A549 (cell line): Measurements from ENCODE around the gene PPFIA2. TPM values are rescaled to one million over a fixed set of nuclear protein-coding genes. Genes with fewer than 3 reads are reported as not detected.
A peak's percentile ranks its signal among the peaks of the same experiment; 100 is the strongest.

Experiments used
- ATAC-seq, 2 experiments: fragments of 200-7000 bp in 1 of 2; fragments of >200 bp in 1 of 2; cut with Nextera tagmentation in 1 of 2; cut with Tn5 transposase in 1 of 2; 3 replicates each; pipeline versions ENCODE4 v1.8.0 to v1.9.1; 2018 to 2020; ENCODE audit warnings: mild to moderate bottlenecking in 1 of 2, moderate library complexity in 1 of 2
- CTCF ChIA-PET: fragments of 300-600 bp; sonication (Branson Sonifier 250); formaldehyde crosslinking; extraction: SDS; loops from one replicate; lab custom pipeline; 2021; ENCODE audit warnings: antibody characterized with exemption, inconsistent platforms; lab: Yijun Ruan, JAX
- POLR2A ChIA-PET: fragments of 350-600 bp; formaldehyde crosslinking; extraction: SDS; loops from one replicate; lab custom pipeline; 2021; ENCODE audit warnings: antibody characterized with exemption, inconsistent platforms; lab: Yijun Ruan, JAX
- DNase-seq, 2 experiments: peaks; one replicate each; pipeline versions ENCODE4 v3.0.0 to v3.0.0-alpha.2; 2011 to 2016; ENCODE audit warnings: low read depth in 1 of 2, low spot score in 1 of 2
- FAIRE-seq: peaks from 2 replicates; lab custom pipeline; 2011; peaks lifted over from hg19 to GRCh38; lab: Jason Lieb, UNC
- H3K27ac ChIP-seq, 2 experiments: fragments of >200 bp; sonication (Bioruptor Twin); formaldehyde crosslinking; 3 replicates each; pipeline ENCODE4 v1.5.1; 2016 to 2017
- H3K4me1 ChIP-seq: fragments of >200 bp; sonication (Bioruptor Twin); formaldehyde crosslinking; 3 replicates; pipeline ENCODE4 v1.6.1; 2016
- H3K4me2 ChIP-seq: fragments of >200 bp; sonication (Bioruptor Twin); formaldehyde crosslinking; 3 replicates; pipeline ENCODE4 v1.6.1; 2016
- H3K4me3 ChIP-seq: fragments of >200 bp; sonication (Bioruptor Twin); formaldehyde crosslinking; 3 replicates; pipeline ENCODE4 v1.5.1; 2016
- H3K9me3 ChIP-seq: fragments of >200 bp; sonication (Bioruptor Twin); formaldehyde crosslinking; 3 replicates; pipeline ENCODE4 v1.6.1; 2016
- BCL3 ChIP-seq: fragments of >200 bp; sonication (Bioruptor Twin); formaldehyde crosslinking; IDR thresholded peaks from 3 replicates; pipeline ENCODE4 v1.6.1; 2016
- CBX8 ChIP-seq: fragments of 200-600 bp; sonication (generic); IDR thresholded peaks from 2 replicates; pipeline ENCODE4 v1.6.1; 2016
- CEBPB ChIP-seq, 2 experiments: fragments of >200 bp in 1 of 2; sonication (Bioruptor Twin) in 1 of 2; formaldehyde crosslinking in 1 of 2; IDR thresholded peaks; 2 replicates each; pipeline ENCODE4 v1.6.1; 2012 to 2016
- E2F6 ChIP-seq: IDR thresholded peaks from 2 replicates; pipeline ENCODE4 v1.6.1; 2012; ENCODE audit warnings: low read depth, borderline replicate concordance
- EHMT2 ChIP-seq: fragments of 200-600 bp; sonication (generic); IDR thresholded peaks from 2 replicates; pipeline ENCODE4 v1.6.1; 2016; ENCODE audit warnings: antibody characterized with exemption, low read depth, mild to moderate bottlenecking, moderate library complexity
- FOSB ChIP-seq: fragments of 250-450 bp; sonication (Bioruptor Pico); IDR thresholded peaks from 2 replicates; pipeline ENCODE4 v1.5.0; 2020; ENCODE audit warnings: mild to moderate bottlenecking, moderate library complexity
- HMGXB4 ChIP-seq: fragments of 250-450 bp; sonication (Bioruptor Pico); IDR thresholded peaks from 2 replicates; pipeline ENCODE4 v1.5.0; 2021; ENCODE audit warnings: mild to moderate bottlenecking, moderate library complexity, borderline replicate concordance
- MAFK ChIP-seq: fragments of 450-650 bp; IDR thresholded peaks from 2 replicates; pipeline ENCODE4 v1.6.1; 2014; ENCODE audit not compliant: partially characterized antibody
- NR3C1 ChIP-seq: fragments of >200 bp; sonication (Bioruptor Twin); formaldehyde crosslinking; IDR thresholded peaks from 3 replicates; pipeline ENCODE4 v1.6.1; 2017
- PBX3 ChIP-seq: IDR thresholded peaks from 2 replicates; pipeline ENCODE4 v1.6.1; 2012
- RAD21 ChIP-seq, 2 experiments: fragments of >200 bp in 1 of 2; sonication (Bioruptor Twin) in 1 of 2; formaldehyde crosslinking in 1 of 2; IDR thresholded peaks in 1 of 2; conservative IDR thresholded peaks in 1 of 2; 2 replicates in 1 of 2; 3 replicates in 1 of 2; pipeline ENCODE4 v1.6.1; 2012 to 2018; ENCODE audit warnings: inconsistent platforms in 1 of 2
- RARB ChIP-seq: fragments of 250-450 bp; sonication (Bioruptor Pico); IDR thresholded peaks from 2 replicates; pipeline ENCODE4 v1.8.0; 2021; ENCODE audit warnings: mild to moderate bottlenecking, moderate library complexity
- RCOR1 ChIP-seq: fragments of 150-350 bp; IDR thresholded peaks from 2 replicates; pipeline ENCODE4 v1.6.1; 2014; ENCODE audit warnings: antibody characterized with exemption, low read length, low read depth
- RFX5 ChIP-seq: fragments of 450-650 bp; IDR thresholded peaks from 2 replicates; pipeline ENCODE4 v1.7.1; 2014; ENCODE audit warnings: antibody characterized with exemption, mild to moderate bottlenecking, moderate library complexity
- SREBF2 ChIP-seq: fragments of 450-650 bp; IDR thresholded peaks from 2 replicates; pipeline ENCODE4 v1.6.1; 2014; ENCODE audit warnings: mild to moderate bottlenecking, moderate library complexity
- ZNF302 ChIP-seq: fragments of 250-450 bp; sonication (Bioruptor Pico); IDR thresholded peaks from 2 replicates; pipeline ENCODE4 v1.9.0; 2021; ENCODE audit warnings: inconsistent platforms, mild to moderate bottlenecking, moderate library complexity
- WGBS: methylation state at CpG from one replicate; pipeline ENCODE4 v1.1.6; 2017; ENCODE audit errors: missing lambda C conversion rate; 5-methylcytosine and 5-hydroxymethylcytosine counted together
- polyA minus RNA-seq: library from RNA; depleted of rRNA, polyadenylated mRNA; stranded (reverse); fragments of >200 nt; gene quantifications from 2 replicates; pipeline ENCODE4 v1.2.3, GENCODE V29; 2011; rRNA and poly(A)+ RNA removed
- polyA plus RNA-seq, 4 experiments: library from polyadenylated mRNA; depleted of rRNA in 3 of 4; stranded (reverse); fragments of >200 nt; fragmentation: RNase III in 1 of 4; extraction: RNeasy Plus Mini Kit Qiagen cat#74134 plus additional on column Dnase treatment in 1 of 4; gene quantifications; 2 replicates in 3 of 4; 3 replicates in 1 of 4; pipeline ENCODE4 v1.2.3, GENCODE V29; 2011 to 2017
- TF ChIP-seq, protein P1 (sequence below): fragments of >200 bp; sonication (Bioruptor Twin); formaldehyde crosslinking; IDR thresholded peaks from 2 replicates; pipeline ENCODE4 v1.6.1; 2016
- TF ChIP-seq, protein P2 (sequence below): IDR thresholded peaks from 2 replicates; pipeline ENCODE4 v1.6.1; 2012

Gene PPFIA2
- polyA plus RNA-seq (2011; rRNA removed) (not detected in 2 replicates), polyA plus RNA-seq (2017; fragmentation: RNase III; extraction: RNeasy Plus Mini Kit Qiagen cat#74134 plus additional on column Dnase treatment) (not detected in 3 replicates), polyA minus RNA-seq (not detected in 2 replicates)
- polyA plus RNA-seq (2012; cell fraction: cytosol; rRNA removed), result not detected in 2 replicates
- polyA plus RNA-seq (2012; cell fraction: nucleus; rRNA removed), result not detected in 2 replicates

DNA sequence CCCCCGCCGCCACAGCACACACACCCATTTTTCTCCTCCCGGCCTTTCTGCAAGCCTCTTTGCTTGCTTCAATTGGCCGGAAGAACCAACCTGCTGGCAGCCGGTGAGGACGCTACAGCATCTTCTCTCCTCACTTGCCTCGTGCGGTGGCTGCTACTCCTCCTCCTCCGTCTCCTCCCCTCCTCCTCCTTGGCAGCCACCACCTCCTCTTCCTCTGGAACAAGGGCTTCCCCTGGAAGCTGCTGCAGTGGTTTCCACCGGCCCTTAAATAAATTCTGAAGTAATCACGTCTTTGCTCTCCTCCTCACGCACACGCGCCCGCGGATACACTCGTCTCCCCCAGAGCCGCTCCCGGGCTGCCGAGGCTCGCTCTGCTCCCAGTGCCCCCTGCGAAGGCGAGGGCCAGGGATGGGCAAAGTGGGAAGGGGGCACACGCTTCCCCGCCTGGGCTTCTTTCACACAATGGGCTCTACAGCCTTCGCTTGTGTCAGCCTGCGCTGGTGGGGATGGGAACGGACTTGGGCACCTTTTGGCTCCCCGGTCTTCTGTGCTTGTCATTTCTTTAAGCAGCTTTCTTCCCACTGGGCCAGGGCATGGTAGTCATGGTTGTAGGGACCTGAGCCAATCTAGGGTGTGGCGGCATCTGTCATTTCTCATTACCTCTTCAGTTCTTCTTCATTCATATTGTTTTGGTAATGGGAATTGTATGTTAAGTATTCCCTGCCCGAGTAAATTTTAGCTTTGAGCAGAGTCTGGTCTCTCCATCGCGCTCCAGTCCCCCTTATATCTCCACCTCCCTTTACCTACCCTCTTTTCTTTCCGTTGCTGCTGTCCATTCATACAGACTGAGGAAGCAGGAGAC is at the start of gene PPFIA2:
Gene PPFIA2, minus strand, starts transcription at position 161 of the 862 bp plus-strand sequence.
- DNase-seq, result peak in 1 of 2 experiments; percentile 6
- peak; percentile 62 to 81 for ATAC-seq
- peak within 1 kb of the TSS; percentile 98 for H3K4me2 ChIP-seq
- ChIA-PET POLR2A (no interaction called here), CTCF (no interaction called here)
- WGBS, result 21% methylated on average over 31 of the region's 34 CpGs
- FAIRE-seq, result no peak
- H3K9me3 ChIP-seq, result no peaks in the 10 kb centered on the region
- H3K4me3 ChIP-seq, result peak within 1 kb of the TSS; percentile 48
- 0 out of 3 replicates have a peak, but pooled peaks cover 4% of the 10 kb centered on the region for H3K4me1 ChIP-seq
- TF ChIP-seq RARB (CRISPR knock-in tag) (no peak), BCL3 (no peak), CBX8 (no peak), HMGXB4 (CRISPR knock-in tag) (no peak), NR3C1 (no peak), CEBPB (IDR thresholded peaks at IDR 0.05) (no peak), RAD21 (conservative IDR thresholded peaks at IDR 0.05 in 1 of 2, IDR thresholded peaks at IDR 0.05 in 1 of 2) (no peak), ZNF302 (CRISPR knock-in tag) (no peak), RFX5 (no peak), RCOR1 (no peak), EHMT2 (no peak), SREBF2 (no peak), E2F6 (no peak), FOSB (CRISPR knock-in tag) (no peak), MAFK (no peak), PBX3 (no peak)
- TF ChIP-seq, protein P1, sequence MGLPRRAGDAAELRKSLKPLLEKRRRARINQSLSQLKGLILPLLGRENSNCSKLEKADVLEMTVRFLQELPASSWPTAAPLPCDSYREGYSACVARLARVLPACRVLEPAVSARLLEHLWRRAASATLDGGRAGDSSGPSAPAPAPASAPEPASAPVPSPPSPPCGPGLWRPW, result no peak
- TF ChIP-seq, protein P2, sequence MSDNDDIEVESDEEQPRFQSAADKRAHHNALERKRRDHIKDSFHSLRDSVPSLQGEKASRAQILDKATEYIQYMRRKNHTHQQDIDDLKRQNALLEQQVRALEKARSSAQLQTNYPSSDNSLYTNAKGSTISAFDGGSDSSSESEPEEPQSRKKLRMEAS, result no peak
- H3K27ac ChIP-seq, result no peak within 1 kb of the TSS
